Measurements from ENCODE around the gene VEGFD. TPM values are rescaled to one million over a fixed set of nuclear protein-coding genes. Genes with fewer than 3 reads are reported as not detected.

VEGFD gene
- polyA plus RNA-seq, 1 donor (not counting 4 experiments of a cell fraction or from before 2014, with no cell fraction given), result 0.14 TPM

DNA sequence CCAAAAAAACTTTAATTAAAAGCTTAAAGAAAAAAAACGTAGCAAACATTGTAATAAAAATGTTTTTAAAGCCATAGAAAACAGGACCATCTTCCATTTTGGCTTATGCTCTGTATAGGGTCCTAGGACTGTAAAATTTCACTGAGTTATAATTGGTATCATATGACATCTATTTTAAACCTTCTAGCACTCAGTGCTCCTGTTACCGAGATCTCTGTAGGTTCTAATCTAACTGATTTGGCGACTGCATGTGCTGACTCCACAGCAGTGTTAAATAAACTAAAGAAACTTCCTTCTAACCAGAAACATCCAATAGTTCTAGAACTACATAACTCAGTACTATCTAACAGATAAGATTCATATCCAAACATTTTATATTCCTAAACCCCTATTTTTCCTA lies 68.7 kb downstream of the VEGFD start, which contains the start of gene ASB11:
ASB11 (minus strand) TSS at position 132 of the 400 bp plus-strand sequence; CDS start at position 97, 35 bp downstream.
- no peaks in the 10 kb centered on the region for H3K79me2 ChIP-seq (ENCODE audit: control insufficient read depth, insufficient read depth, low read length)
- no peak within 1 kb of the TSS for H2AFZ ChIP-seq (ENCODE audit: control insufficient read depth, low read length)
- H3K9ac ChIP-seq (ENCODE audit: control insufficient read depth, extremely low read depth, insufficient read depth, low read length), result no peak within 1 kb of the TSS
- H3K36me3 ChIP-seq (ENCODE audit: control insufficient read depth in 2 of 2, extremely low read depth in 1 of 2, insufficient read depth in 2 of 2, low read length in 2 of 2), result no peaks in the 10 kb centered on the region
- no peak within 1 kb of the TSS for H3K4me3 ChIP-seq (ENCODE audit: control insufficient read depth in 2 of 3, extremely low read depth in 1 of 3, insufficient read depth in 2 of 3, low read depth in 1 of 3, low read length in 3 of 3)
- H3K4me2 ChIP-seq (ENCODE audit: control insufficient read depth, extremely low read depth, insufficient read depth, low read depth, low read length), result no peak within 1 kb of the TSS
- H3K27me3 ChIP-seq (ENCODE audit: control insufficient read depth, extremely low read depth, insufficient read depth, low read length), result no peaks in the 10 kb centered on the region
- no peaks in the 10 kb centered on the region for H3K9me1 ChIP-seq (ENCODE audit: control insufficient read depth, extremely low read depth, insufficient read depth, low read length)
- no peaks in the 10 kb centered on the region for H3K4me1 ChIP-seq (ENCODE audit: control insufficient read depth, extremely low read depth, insufficient read depth, low read length)
- no peaks in the 10 kb centered on the region for H3K9me3 ChIP-seq (ENCODE audit: control insufficient read depth, low read depth, low read length)
- no peak within 1 kb of the TSS for H3K27ac ChIP-seq (ENCODE audit: control insufficient read depth, insufficient read depth, low read length)
- TF ChIP-seq EZH2 (IDR thresholded peaks at IDR 0.05; ENCODE audit: low read length), result no peak
- TF ChIP-seq, protein P1, sequence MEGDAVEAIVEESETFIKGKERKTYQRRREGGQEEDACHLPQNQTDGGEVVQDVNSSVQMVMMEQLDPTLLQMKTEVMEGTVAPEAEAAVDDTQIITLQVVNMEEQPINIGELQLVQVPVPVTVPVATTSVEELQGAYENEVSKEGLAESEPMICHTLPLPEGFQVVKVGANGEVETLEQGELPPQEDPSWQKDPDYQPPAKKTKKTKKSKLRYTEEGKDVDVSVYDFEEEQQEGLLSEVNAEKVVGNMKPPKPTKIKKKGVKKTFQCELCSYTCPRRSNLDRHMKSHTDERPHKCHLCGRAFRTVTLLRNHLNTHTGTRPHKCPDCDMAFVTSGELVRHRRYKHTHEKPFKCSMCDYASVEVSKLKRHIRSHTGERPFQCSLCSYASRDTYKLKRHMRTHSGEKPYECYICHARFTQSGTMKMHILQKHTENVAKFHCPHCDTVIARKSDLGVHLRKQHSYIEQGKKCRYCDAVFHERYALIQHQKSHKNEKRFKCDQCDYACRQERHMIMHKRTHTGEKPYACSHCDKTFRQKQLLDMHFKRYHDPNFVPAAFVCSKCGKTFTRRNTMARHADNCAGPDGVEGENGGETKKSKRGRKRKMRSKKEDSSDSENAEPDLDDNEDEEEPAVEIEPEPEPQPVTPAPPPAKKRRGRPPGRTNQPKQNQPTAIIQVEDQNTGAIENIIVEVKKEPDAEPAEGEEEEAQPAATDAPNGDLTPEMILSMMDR (optimal IDR thresholded peaks at IDR 0.05 in 1 of 3, IDR thresholded peaks at IDR 0.05 in 1 of 3, conservative IDR thresholded peaks at IDR 0.05 in 1 of 3; ENCODE audit: extremely low read depth in 1 of 3, insufficient read depth in 2 of 3, low read length in 3 of 3), result no peak
- FAIRE-seq (no peak), DNase-seq (ENCODE audit: low read depth, low spot score) (no peak)
- dilution Hi-C loops (cut with MboI; ENCODE audit: extremely low pct_ligation_motif_present, low sequenced_read_pairs), result no loop called here
- H4K20me1 ChIP-seq (ENCODE audit: control insufficient read depth, extremely low read depth, insufficient read depth, low read length), result no peaks in the 10 kb centered on the region

- DNase-seq (ENCODE audit: low read depth, low spot score), result no peak
- TF ChIP-seq EZH2 (IDR thresholded peaks at IDR 0.05; ENCODE audit: low read length), result no peak
- TF ChIP-seq, protein P1 (optimal IDR thresholded peaks at IDR 0.05 in 1 of 3, IDR thresholded peaks at IDR 0.05 in 1 of 3, conservative IDR thresholded peaks at IDR 0.05 in 1 of 3; ENCODE audit: extremely low read depth in 1 of 3, insufficient read depth in 2 of 3, low read length in 3 of 3), result no peak
- Histone ChIP-seq H3K9ac (ENCODE audit: control insufficient read depth, extremely low read depth, insufficient read depth, low read length) (no peak overlapping the region), H3K27ac (ENCODE audit: control insufficient read depth, insufficient read depth, low read length) (no peak overlapping the region), H3K36me3 (ENCODE audit: control insufficient read depth in 2 of 2, extremely low read depth in 1 of 2, insufficient read depth in 2 of 2, low read length in 2 of 2) (no peaks in the 10 kb centered on the region), H3K27me3 (ENCODE audit: control insufficient read depth, extremely low read depth, insufficient read depth, low read length) (no peaks in the 10 kb centered on the region), H3K9me3 (ENCODE audit: control insufficient read depth, low read depth, low read length) (no peaks in the 10 kb centered on the region), H2AFZ (ENCODE audit: control insufficient read depth, low read length) (no peak overlapping the region), H4K20me1 (ENCODE audit: control insufficient read depth, extremely low read depth, insufficient read depth, low read length) (no peaks in the 10 kb centered on the region), H3K4me1 (ENCODE audit: control insufficient read depth, extremely low read depth, insufficient read depth, low read length) (no peaks in the 10 kb centered on the region), H3K4me2 (ENCODE audit: control insufficient read depth, extremely low read depth, insufficient read depth, low read depth, low read length) (no peak overlapping the region), H3K9me1 (ENCODE audit: control insufficient read depth, extremely low read depth, insufficient read depth, low read length) (no peaks in the 10 kb centered on the region), H3K79me2 (ENCODE audit: control insufficient read depth, insufficient read depth, low read length) (no peaks in the 10 kb centered on the region), H3K4me3 (ENCODE audit: control insufficient read depth in 2 of 3, extremely low read depth in 1 of 3, insufficient read depth in 2 of 3, low read depth in 1 of 3, low read length in 3 of 3) (no peak overlapping the region)
- dilution Hi-C loops (cut with MboI; ENCODE audit: extremely low pct_ligation_motif_present, low sequenced_read_pairs), result no loop called here
- FAIRE-seq, result no peak
These were observed 69.7 kb downstream of the VEGFD start for GRCh38 chrX:15314472-15314871.

Measured in keratinocyte (primary cell).